Measurements from ENCODE around the gene ATXN10.
A peak's percentile ranks its signal among the peaks of the same experiment; 100 is the strongest.

The ATXN10 gene

DNA sequence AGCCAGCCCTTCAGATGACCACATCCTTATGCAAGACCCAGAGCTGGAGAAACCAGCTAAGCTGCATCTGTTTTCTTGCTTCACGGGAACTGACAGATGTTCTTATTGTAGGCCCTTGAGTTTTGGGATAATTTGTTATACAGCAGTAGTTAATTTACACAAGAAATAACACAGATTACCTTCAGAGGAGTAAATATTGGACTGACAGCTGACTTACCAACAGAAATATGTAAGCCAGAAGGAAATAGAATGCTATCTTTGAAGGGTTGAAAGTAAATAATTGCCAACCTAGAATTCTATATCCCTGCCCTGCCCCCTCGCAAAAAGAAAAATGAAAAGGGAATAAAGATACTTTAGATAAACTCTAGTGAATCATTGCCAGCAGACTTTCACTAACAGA is 181.2 kb downstream of the ATXN10 start:
- no peak for DNase-seq (ENCODE audit: extremely low read depth in 1 of 2, low read depth in 1 of 2)

- no peak for DNase-seq (ENCODE audit: extremely low read depth in 1 of 2, low read depth in 1 of 2)
These were observed 184.3 kb downstream of the ATXN10 start for GRCh38 chr22:45855961-45856360.

- DNase-seq (ENCODE audit: extremely low read depth in 1 of 2, low read depth in 1 of 2): no peak
These were observed 185.9 kb downstream of the ATXN10 start for GRCh38 chr22:45857519-45857918.

- no peak for DNase-seq (ENCODE audit: extremely low read depth in 1 of 2, low read depth in 1 of 2)
These were observed 187.9 kb downstream of the ATXN10 start for GRCh38 chr22:45859231-45860161.

DNA sequence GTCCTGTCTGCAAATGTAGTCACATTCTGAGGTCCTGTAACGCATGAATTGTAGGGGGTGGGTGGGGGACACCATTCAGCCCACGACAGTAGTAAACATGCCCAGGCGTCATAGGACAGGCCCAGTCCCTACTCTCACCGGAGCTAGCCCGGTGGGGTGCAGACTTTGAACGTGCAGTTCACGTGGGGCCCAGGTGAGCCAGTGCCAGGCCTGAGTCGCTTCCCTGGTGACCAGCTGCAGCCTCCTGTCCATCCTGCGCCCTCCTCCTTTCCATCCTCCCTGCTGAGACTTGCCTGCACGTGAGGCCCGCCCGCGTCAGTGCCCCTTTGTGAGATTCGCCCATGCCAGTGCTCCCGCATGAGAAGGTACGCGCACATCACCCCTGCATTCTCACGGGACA is 188.6 kb downstream of the ATXN10 start:
- no peak for DNase-seq (ENCODE audit: extremely low read depth in 1 of 2, low read depth in 1 of 2)

DNA sequence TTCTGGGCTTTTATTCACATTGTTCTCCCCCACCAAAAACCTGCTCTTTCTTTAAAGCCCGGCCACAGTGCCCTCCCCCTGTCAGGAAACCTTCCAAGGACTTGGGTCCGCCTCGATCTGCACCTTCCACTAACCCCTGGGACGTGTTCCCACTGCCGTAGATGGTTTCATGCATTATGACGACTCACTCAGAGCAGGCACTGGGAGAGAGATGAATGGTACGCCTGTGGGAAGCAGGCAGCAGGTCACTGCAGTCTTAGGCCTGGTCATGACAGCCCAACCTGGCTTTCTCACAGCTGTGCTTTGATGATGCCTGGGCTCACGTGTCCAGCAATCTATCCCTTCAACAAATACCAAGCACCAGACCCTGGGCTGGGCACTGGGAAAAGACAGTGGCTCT is 189.6 kb downstream of the ATXN10 start:
- DNase-seq (ENCODE audit: extremely low read depth in 1 of 2, low read depth in 1 of 2): no peak

- DNase-seq (ENCODE audit: extremely low read depth in 1 of 2, low read depth in 1 of 2): peak; percentile 9 to 51
These were observed 192.5 kb downstream of the ATXN10 start for GRCh38 chr22:45863981-45864751.

DNA sequence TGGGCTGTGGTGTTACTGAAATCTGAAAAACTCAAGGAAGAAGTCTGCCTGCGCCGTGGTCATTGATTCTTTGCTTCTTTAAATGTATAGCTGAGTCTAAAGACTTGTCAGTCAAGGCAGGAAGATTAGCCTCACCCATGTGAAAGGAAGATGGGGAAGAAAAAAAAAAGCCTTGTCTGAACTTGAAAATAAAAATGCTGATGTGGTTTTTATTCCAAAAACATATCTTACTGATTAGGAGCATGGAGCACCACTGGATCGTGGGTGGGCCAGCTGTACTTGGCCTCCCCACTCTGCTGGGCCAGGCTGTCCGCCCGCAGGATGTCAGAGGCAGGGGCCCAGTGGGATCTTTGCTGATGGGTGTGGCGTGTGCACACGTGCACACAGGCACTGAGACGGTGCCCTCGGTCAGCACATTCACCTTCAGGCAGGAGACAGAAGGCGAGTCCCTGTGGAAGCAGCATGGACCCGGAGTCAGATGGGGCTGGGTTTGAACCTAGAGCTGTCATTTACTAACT is 193.4 kb downstream of the ATXN10 start:
- no peak for DNase-seq (ENCODE audit: extremely low read depth in 1 of 2, low read depth in 1 of 2)

DNA sequence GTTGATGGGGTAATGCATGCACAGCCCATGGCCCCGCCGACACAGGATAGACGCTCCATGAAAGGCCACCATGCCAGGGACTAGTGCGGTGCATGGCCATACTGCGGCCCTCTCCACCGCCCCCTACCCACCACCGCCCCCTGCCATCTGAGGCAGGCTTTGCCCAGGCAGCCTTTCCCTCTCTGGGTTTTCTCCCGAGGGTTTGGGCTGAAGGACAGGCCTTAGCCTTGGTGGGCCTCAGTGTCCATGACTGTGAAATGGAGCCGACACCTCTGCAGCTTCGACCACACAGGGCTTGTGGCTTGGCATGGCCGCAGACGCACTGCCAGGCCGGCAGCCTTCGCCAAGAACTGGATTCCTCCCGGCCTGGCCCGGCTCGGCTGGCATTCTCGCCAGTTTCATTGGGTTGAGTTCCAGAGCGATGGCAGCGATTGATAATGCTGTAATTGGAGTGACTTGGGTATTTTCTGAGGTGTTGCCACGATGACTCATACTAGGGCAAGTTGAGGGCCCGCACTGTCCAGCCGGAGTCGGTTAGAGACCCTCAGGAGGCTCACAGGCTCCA is 194.0 kb downstream of the ATXN10 start:
- DNase-seq (ENCODE audit: extremely low read depth in 1 of 2, low read depth in 1 of 2): no peak

DNA sequence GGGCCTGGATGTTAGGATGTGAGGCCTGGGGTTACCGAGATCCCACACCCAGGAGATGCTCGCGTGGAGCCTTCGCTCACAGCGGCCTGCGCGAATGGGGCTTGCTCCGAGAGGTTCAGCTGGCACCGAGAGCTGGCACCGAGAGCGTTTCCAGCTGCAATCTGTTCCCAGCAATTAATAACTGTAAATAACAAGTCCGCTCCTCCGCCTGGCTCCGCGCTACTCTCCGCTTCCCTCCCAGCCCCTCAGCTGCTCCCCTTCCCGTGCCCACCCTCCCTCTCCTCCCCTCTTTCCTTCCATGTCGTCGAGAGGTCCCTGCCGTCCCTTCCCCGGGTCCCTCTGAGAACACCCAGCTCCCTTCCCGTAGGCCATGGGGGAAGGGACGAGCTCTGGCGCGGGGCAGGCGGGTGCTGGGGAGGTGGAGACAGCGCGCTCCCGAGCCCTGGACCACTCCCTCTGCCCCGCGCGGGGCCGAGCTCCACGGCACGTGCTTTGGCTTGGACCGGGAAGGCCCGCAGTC is 194.6 kb downstream of the ATXN10 start:
- DNase-seq (ENCODE audit: extremely low read depth in 1 of 2, low read depth in 1 of 2): no peak

- DNase-seq (ENCODE audit: extremely low read depth in 1 of 2, low read depth in 1 of 2): no peak
These were observed 195.0 kb downstream of the ATXN10 start for GRCh38 chr22:45866646-45867117.

DNA sequence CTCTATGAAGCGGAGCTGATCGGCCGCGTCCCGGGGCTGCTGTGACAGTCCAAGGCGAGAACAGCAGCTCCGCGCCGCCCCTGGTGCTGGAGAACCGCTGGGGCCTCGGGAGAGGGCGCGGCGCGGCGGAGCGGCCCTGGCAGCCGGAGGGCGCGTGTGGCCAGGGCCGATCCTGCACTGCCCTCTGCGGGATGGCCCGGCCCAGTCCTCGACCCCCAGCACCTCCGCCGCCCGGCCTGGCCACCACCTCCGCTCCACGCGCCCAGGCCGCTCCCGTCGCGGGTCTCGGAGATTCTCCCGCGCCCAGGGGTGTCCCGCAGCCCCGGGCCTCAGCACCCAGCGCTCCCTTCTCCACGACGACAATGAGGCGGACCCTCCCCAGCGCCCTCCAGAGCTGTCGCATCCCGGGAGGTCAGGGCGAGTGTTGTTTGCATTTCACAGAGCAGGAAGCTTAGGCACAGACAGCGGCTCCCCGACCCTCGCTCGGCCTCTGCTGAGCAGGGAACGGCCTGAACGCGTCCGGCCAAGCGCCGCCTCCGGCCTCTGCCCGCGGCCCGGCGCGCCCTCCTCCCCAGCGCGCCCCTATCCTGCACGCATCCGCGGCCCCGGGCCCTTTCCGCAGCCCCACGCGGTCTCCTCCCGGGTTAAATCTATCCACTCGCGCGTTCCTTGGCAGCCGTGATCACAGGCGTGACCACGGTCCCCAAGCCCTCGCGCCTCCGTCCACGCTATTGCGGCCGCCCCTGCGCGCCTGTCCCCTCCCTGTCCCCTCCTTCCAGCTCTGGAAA is 195.7 kb downstream of the ATXN10 start:
- DNase-seq (ENCODE audit: extremely low read depth in 1 of 2, low read depth in 1 of 2): no peak

GRCh38 chr22:45867906-45868555 is 196.4 kb downstream of the ATXN10 start:
- DNase-seq (ENCODE audit: extremely low read depth in 1 of 2, low read depth in 1 of 2): no peak

DNA sequence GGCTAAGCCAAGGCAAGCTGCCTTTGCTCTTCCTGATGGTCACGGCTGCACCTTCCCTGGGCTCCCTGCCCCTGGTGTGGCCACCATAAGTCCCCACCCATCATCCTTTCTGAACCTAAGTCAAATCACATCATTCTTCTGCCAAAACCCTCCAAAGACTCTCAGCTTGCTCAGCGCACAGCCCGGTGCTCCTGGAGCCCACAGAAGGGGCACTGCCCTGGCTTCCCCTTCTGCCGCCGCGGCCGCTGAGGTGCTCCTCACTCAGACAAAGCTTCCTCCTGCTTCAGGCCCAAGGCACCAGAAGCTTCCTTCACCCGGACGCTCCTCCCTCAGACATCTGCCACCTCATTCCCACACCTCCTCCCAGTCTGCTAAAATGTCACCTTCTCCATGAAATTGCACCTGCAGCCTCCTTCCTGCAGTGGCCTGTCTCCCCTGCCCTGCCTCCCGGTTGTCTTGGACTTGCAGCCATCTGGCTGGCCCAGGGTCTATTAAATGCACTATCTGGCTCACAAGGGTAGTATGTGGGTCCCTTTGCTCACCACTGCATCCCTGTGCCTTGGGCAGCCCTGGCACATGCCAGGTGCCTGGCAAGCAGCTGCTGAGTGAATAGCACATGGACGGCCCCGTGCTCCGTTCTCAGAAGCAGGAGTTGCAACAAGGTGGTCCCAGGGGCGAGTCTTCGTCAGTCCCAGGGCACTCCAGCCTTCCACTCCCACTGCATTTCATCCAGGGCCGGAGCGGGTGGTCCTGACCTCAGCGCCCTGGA is 197.1 kb downstream of the ATXN10 start:
- DNase-seq (ENCODE audit: extremely low read depth in 1 of 2, low read depth in 1 of 2): no peak

- no peak for DNase-seq (ENCODE audit: extremely low read depth in 1 of 2, low read depth in 1 of 2)
These were observed 197.8 kb downstream of the ATXN10 start for GRCh38 chr22:45869340-45869847.

DNA sequence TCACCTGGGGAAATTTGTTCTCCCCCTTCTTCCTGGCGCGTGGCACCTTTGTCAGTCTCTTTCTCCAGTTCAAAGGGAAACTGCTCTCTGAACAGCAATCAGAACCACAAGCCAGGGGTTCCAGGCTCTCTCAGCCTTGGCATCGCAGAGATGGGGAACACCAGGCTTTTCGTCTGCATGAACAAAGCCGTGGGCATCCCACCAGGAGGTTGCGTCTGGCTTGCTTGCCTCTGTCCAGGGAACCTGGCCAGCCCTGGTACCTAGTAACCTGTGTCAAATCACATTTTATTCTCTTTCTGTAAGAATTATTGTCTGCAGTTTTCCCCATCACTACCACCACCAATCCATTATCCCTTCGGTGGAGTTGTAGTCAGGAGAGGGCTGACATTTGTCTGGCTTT is 198.4 kb downstream of the ATXN10 start:
- DNase-seq (ENCODE audit: extremely low read depth in 1 of 2, low read depth in 1 of 2): no peak

DNA sequence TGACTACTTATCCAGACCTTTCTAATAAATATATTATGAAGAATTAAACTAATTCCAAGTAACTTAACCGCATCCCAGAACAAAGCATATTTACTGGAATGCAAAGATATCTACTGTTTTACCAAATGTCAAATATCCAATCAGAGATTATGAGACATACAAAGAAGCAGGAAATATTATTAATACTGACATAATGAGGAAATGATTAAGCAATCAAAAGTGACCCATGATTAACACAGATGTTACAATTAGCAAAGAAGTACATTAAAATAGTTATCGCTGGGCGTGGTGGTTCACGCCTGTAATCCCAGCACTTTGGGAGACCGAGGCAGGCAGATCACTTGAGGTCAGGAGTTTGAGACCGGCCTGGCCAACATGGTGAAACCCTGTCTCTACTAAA is 200.1 kb downstream of the ATXN10 start:
- DNase-seq (ENCODE audit: extremely low read depth in 1 of 2, low read depth in 1 of 2): no peak

- no peak for DNase-seq (ENCODE audit: extremely low read depth in 1 of 2, low read depth in 1 of 2)
These were observed 201.1 kb downstream of the ATXN10 start for GRCh38 chr22:45872659-45873263.

All from activated CD8-positive, alpha-beta memory T cell treated with anti-CD3 and anti-CD28 coated beads for 1 hour (primary cell).